HG03103 (cell line): ENCODE data around the gene SUN3.
"Not testable (repeated sequence)": the region's sequence is repeated elsewhere in the genome, so short reads cannot be mapped to it uniquely, and the experiment has no call there.

Source experiments
- ATAC-seq: cut with Tn5 transposase; IDR thresholded peaks from one replicate; pipeline ENCODE4 v1.9.1; 2021; ENCODE audit warnings: low read depth; ENCODE audit not compliant: unreplicated experiment

SUN3 gene

DNA sequence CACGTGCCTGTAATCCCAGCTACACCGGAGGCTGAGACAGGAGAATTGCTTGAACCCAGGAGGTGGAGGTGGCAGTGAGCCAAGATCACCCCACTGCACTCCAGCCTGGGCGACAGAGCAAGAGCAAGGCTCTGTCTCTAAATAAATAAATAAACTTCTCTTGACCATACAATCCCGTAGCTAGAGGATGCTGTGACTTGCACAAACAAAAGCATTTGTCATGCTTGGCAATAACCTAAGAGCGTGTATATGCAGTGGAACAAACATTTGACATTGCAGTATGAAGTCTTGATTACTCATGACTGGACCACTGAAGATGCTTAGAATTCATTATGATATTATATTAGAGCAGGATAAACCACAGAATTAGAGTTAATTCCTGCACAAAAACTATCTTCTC is 5.0 kb upstream of the SUN3 start:
- ATAC-seq: no peak

DNA sequence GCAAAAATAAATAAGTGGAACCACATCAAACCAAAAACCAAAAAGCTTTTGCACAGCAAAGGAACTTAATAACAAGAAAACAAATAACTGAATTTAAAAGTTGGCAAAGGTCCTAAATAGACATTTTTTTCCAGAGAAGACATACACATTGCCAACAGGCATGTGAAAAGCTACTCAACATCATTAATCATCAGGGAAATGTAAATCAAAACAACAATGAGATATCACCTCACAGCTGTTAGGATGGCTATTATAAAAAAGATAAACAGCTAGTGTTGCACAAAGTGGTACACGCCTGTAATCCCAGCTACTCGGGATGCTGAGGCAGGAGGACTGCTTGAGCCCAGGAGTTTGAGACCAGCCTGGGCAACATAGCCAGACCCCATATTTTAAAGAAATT is 2.2 kb upstream of the SUN3 start:
- ATAC-seq: no peak

DNA sequence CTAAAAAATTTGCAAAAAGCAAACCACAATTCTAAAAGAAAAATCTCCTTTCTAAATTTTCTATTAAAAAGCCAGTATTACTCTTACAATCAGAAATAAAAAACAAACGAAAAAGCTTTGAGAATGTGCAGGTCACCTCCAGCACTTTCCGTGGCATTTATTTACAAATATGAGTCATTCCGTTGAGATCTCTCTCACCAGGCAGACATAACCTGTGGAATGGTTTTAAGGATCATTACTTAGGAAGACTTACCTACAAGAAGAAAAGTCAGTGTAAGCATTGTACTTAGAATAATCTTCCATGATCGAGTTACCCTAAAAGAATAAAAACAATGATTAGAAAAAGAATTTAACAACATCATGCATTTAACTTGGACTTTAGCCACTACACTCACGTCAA is 3.3 kb downstream of the SUN3 start:
- no peak for ATAC-seq

DNA sequence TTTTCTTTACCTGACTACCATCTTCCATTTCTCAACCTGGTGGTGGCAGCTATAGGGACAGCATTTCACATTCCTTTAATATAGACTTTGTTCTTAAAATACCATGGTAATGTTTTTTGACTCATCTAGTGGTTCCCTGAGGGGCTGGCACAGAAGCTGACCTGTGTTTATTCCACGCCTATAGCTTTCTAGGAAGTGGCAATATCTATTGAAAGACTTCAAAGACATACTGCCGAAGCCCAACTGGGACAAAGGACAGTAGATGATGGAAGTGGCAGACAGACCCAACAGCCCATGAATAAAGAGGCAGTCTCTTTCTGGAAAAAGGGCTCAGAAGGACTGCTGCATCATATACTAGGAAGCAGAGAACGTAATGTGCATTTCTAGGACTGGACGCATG is 11.2 kb downstream of the SUN3 start:
- ATAC-seq: no peak

DNA sequence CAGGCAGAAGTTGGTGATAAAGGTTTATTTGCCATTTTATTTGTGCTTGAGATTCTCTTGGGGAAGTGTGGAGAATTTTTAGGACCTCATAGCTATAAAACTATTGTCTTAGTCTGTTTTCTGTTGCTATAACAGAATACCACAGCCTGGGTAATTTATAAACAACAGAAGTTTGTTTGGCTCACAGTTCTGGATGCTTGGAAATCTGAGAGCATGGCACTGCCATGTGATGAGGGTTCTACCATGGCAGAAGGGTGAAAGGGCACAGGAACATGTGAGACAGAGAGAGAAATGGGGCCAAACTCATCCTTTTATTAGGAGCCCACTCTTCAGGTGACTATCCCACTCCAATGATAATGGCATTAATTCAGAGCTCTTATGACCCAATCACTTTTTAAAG is 12.3 kb downstream of the SUN3 start:
- no peak for ATAC-seq

DNA sequence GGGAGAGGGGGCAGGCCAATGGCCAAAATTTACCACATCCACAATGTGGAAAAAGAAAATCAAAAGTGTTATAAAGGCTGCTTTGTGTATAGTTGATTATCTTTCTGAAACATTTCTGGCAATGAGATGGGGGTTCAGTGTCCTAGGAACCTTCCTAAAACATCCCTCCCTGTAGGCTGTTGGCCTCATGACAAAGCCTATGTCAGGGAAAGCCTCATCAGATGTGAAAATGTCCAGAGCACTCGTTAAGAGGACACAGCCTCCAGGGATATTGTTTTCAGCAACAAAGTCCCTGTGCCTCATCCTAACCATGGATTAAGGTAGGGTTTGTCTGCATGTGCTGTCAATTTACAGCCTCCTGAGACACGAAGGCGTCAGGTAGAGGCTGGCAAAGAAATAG is 17.0 kb downstream of the SUN3 start:
- ATAC-seq: no peak

DNA sequence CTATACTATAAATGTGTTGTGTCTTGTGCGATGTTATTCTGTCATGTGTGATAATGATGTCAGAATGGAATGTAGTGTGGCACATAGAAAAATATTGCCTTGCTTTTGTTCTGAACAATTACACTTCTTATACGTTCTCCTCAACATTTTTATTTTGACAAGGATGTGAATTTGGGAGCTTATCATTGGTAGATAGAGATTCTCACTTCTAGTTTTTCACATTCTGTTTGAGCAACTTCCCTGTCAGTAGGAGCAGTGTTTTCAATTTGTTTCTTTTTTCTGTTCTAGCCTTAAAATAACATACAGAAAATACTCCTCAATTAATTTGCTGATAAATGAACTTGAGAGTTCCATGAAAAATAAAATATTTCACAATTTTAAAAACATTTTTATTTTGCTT is 17.6 kb downstream of the SUN3 start:
- ATAC-seq: no peak

DNA sequence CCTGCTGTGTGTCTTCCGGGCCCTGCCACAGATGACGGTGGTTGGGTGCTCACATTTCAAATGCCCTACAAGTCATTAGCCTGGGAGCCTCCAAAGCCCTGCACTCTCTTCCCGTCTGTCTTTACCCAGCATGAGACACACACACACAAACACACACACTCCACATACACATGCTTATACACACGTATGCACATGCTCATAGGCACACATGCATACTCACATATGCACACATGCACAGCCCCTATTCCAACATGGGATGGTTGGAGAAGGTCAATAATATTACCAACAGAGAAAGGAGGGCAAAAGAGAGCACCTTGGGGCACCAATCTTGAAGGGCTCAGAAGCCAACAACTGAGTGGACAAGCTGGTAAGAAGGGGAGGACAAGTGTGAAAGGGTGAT is 19.0 kb downstream of the SUN3 start:
- ATAC-seq: no peak

DNA sequence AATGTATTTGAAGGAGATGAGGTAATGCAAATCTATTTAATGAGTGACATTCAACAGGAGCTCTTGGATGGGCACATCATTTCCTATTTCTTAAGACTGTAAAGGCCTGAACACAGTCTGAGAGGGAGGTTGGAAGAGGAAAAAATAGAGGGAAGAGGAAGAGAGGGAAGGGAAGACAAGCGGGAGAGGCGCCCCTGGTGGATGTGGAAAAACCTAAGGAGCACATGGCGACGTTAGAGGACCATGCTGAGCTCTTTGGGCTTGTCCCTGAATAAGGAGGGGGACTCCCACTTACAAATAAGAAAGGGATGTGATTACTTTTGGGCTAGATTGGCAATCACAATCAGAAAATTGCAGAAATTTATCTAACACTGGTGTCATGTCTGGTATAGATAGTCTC is 19.6 kb downstream of the SUN3 start:
- ATAC-seq: no peak

DNA sequence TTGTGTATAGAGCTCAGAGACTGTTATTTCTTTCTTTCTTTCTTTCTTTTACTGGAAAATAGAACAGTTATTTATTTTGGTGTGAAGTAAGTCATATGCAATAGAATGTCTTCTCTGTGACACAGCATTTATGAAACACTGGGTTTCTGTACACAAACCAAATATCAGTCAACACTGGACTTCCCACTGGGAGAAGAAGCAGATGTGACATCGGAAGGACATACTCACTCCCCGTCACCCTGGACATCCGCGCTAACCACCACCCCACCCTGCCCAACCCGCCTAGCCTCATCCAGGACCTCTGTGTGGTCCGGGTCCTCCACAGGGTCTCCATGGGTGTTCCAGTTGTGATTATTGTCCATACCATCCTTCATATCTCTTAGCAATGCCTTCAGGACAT is 22.0 kb downstream of the SUN3 start:
- ATAC-seq: no peak

DNA sequence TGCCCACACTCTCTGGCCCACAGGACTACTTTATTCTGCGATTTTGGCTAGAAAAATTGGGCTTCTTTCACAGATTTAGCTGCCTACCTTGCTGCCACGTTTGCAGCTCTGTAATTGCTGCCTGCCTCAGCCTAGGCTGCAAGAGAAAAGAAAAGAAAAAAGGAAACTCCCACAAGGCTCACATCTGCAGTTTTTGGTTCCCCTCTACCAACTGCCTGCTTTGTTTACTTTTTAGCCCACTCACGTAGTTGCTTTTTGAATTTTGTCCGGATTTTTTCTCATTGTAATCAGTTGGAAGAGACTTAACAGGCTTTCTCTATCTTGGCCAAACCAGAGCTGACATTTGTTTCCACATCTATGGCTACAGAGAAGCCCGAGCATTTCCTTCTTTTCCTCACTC is 24.3 kb downstream of the SUN3 start:
- ATAC-seq: peak; percentile 55

DNA sequence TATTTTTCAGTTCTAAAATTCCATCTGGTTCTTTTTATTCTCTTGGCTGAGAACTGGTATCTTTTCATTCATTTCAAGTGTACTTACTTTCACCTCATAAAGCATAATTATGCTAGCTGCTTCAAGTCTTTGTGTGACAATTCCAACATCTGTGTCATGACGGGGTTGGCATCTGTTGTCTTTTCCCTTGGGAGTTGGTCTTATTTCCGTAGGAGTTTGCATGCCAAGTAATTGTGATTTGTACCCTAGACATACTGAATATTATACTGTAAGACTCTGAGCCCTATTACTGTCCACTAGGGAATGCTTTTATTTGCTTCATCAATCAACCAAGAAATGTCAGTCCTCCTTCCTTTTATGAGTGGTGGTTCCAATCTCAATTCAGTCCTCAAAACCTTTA is 24.9 kb downstream of the SUN3 start:
- ATAC-seq: no peak

DNA sequence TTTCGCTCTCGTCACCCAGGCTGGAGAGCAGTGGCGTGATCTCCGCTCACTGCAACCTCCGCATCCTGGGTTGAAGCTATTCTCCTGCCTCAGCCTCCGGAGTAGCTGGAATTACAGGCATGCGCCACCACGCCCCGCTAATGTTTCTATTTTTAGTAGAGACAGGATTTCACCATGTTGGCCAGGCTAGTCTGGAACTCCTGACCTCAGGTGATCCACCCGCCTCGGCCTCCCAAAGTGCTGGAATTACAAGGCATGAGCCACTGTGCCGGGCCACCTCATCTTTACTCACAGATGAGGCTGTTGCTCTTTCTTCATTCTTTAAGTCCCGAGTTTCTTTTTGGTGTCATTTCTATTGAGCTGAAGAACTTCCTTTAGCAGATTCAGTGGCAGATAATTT is 28.7 kb downstream of the SUN3 start:
- ATAC-seq: not testable (repeated sequence)

DNA sequence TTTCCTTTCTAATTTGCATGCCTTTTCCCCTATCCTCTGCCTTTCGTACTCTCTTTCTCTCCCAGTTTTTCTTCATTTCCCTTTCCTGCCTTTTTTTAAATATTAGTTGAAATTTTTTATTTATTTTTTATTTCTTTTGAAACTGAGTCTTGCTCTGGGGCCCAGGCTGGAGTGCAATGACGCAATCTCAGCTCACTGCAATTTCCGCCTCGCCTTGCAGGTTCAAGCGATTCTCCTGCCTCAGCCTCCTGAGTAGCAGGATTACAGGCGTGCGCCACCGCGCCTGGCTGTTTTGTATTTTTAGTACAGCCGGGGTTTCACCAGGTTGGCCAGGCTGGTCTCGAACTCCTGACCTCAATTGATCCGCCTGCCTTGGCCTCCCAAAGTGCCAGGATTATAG is 29.5 kb downstream of the SUN3 start:
- no peak for ATAC-seq

DNA sequence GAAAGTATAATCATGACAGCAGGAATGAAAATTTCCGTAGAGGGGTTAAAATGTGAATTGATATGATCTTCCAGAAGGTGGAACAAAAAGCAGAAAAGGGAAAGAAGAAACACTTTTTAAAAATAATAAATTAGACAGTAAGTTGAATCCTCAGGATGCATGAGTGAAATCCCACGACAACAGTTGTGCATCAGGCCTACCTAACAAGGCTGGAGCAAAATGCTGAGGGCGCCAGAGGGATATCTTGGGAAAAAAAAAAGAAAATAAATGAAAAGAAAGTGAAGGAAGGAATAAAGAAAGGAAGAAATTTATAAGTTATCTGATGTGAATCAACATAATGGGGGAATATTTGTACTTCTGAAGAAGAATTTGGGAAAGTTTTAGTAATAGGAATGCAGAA is 36.5 kb downstream of the SUN3 start:
- ATAC-seq: no peak

DNA sequence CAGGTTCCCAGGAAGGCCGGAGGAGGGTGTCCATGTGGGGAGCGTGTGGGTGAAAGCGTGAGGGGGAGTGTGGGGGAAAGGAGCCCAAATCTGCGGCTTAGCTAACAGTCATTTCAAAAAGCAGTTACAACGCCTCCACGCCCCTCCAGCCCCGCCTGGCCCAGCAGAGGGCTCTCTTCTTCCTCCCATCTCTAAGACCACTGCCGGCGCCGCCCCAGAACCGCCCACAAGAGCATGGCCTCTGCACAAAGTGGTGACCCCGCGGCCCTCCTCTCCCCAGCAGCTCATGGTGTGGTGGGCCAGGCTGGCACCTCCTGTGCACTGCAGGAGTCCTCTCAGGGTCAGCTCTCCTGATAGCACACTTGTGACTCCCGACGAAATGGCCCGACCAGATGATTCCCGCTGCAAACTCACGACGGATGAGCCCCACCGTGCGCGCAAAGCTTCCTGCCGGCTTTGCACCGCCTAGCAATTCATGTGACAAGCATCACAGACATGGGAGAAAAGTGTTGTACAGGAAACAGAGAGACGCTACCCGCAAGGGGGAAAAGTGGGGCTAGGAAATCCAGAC is 37.1 kb downstream of the SUN3 start:
- ATAC-seq: peak; percentile 99

DNA sequence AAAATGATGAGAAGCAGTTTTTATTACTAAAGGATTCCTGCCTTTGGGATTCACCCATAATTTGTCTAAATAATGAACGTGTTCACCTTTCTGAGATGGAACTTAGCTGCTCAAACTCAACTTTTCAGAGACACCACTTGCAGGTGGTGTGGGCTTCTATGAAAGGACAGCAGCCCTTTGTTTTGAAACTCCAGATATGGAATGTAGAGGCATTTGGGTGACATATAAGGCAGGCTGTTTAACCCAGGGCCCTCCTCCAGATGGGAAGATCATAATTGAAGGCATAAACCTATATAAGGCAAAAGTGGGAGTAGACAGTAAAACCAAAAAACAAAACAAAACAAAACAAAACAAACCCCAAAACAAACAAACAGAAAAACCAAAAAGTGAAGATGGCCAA is 37.6 kb downstream of the SUN3 start:
- no peak for ATAC-seq

DNA sequence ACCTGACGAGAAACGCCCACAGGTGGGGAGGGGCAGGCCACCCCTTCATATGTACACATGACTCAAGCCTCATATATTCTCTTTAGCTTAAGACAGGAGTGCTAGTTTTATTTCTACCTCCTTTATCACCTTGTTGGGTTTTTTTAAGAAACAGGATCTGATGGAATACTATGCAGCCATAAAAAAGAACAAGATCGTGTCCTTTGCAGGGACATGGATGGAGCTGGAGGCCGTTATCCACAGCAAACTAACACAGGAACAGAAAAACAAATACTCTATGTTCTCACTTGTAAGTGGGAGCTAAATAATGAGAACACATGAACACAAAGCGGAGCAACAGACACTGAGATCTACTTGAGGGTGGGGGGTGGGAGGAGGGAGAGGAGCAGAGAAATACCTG is 38.3 kb downstream of the SUN3 start:
- no peak for ATAC-seq

DNA sequence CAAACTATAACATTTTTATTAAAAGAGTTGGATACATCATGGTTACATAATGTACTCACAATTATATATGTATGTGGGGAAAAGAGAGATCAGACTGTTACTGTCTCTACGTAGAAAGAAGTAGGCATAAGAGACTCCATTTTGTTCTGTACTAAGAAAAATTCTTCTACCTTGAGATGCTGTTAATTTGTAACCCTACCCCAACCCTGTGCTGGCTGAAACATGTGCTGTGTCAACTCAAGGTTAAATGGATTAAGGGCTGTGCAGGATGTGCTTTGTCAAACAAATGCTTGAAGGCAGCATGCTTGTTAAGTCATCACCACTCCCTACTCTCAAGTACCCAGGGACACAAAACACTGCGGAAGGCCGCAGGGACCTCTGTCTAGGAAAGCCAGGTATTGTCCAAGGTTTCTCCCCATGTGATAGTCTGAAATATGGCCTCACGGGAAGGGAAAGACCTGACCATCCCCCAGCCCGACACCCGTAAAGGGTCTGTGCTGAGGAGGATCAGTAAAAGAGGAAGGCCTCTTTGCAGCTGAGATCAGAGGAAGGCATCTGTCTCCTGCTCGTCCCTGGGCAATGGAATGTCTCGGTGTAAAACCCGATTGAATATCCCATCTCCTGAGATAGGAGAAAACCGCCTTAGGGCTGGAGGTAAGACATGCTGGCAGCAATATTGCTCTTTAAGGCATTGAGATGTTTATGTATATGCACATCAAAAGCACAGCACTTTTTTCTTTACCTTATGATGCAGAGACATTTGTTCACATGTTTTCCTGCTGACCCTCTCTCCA is 39.1 kb downstream of the SUN3 start:
- ATAC-seq: not testable (repeated sequence)

DNA sequence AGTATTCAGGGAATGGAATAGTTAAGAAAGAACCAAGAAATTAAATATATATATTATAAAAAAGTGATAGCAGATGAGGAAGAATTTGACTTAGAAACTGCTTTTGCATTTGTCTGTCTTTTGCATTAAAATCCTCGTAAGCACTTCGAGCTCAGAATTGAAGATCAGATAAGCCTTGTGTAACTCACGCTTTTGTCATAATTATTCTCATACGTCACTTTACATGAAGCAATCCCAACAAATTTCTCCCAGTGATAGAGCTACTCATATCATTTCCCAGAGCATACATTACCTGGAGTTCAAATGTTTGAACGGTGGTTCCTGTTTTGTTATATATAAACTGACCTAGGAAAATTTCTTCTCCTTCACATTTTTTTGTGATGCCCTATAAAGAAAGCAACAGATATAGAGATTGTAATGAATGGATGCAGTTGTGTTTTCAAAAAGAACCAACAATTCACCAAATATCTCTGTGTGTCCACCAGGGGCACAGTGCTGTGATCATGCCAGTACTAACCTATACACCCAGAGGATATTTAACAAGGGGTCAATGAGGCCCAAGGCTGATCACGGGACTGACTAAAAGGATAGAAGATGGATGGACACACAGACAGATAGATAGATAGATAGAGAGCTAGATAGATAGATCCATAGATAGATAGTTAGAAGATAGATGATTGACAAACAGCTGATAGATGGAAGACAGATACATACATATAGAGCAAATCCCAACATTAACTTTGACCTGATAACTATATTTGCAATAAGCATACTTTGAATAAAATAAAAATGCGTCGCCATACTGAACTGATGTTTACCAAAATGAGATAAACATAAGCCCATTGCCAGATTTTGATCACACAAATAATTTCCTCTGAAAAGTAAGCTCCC is 40.2 kb downstream of the SUN3 start:
- ATAC-seq: no peak

DNA sequence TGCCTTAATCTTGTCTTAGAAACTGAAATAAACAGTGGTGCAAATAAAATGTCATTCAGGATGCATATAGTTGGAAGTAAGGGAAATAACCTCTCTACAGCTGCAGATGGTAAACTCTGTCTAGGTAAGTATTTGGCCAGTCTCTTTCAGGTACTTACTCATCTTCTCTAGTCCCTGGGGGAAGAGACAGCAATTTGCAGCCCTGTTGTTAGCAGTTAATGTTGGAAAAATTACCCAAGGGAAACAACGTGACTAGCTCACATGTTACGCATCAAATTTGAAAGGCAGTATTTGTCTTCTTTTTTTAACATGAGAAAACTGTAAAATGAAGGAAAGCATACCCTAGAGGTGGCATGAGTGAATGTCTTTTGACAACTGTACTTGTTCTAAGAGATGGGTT is 46.3 kb downstream of the SUN3 start:
- no peak for ATAC-seq

DNA sequence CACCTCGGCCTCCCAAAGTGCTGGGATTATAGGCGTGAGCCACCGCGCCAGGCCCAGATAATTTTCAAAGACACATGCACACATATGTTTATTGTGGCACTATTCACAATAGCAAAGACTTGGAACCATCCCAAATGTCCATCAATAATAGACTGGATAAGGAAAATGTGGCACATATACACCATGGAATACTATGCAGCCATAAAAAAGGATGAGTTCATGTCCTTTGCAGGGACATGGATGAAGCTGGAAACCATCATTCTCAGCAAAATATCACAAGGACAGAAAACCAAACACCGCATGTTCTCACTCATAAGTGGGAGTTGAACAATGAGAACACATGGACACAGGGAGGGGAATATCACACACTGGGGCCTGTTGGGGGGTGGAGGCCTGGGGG is 48.3 kb downstream of the SUN3 start:
- not testable (repeated sequence) for ATAC-seq
